ENCODE measurements around the gene METTL3.

METTL3 gene

GRCh38 chr14:21501568-21501967, 9.6 kb downstream of the METTL3 start:
- peaks cover 45% of the 10 kb centered on the region for H3K36me3 ChIP-seq (replicated peaks)
- H3K4me3 ChIP-seq (ENCODE audit: low read depth, low read length): no peak overlapping the region
- no peak for TF ChIP-seq CTCF (IDR thresholded peaks at IDR 0.05; ENCODE audit: low read depth, low read length, missing control alignments)
- no peaks in the 10 kb centered on the region for H3K27me3 ChIP-seq (replicated peaks)
- H3K27ac ChIP-seq: no peak overlapping the region
- DNase-seq: no peak
- in situ Hi-C loops (cut with HindIII; ENCODE audit: low pct_ligation_motif_present, low sequenced_read_pairs): no loop called here

GRCh38 chr14:21498540-21499526, 12.3 kb downstream of the METTL3 start:
- no peak overlapping the region for H3K4me3 ChIP-seq (ENCODE audit: low read depth, low read length)
- peak; percentile 43 for DNase-seq
- H3K36me3 ChIP-seq (replicated peaks): peaks cover 56% of the 10 kb centered on the region
- no peak overlapping the region for H3K27ac ChIP-seq
- H3K27me3 ChIP-seq (replicated peaks): no peaks in the 10 kb centered on the region
- in situ Hi-C loops (cut with HindIII; ENCODE audit: low pct_ligation_motif_present, low sequenced_read_pairs): no loop called here
- peak; percentile 58 for TF ChIP-seq CTCF (IDR thresholded peaks at IDR 0.05; ENCODE audit: low read depth, low read length, missing control alignments)

- H3K27ac ChIP-seq: no peak overlapping the region
- H3K27me3 ChIP-seq (replicated peaks): no peaks in the 10 kb centered on the region
- in situ Hi-C loops (cut with HindIII; ENCODE audit: low pct_ligation_motif_present, low sequenced_read_pairs): no loop called here
- peak; percentile 12 for DNase-seq
- no peak for TF ChIP-seq CTCF (IDR thresholded peaks at IDR 0.05; ENCODE audit: low read depth, low read length, missing control alignments)
- peaks cover 55% of the 10 kb centered on the region for H3K36me3 ChIP-seq (replicated peaks)
- H3K4me3 ChIP-seq (ENCODE audit: low read depth, low read length): no peak overlapping the region
Observed at GRCh38 chr14:21496453-21496852, 14.7 kb downstream of the METTL3 start.

GRCh38 chr14:21494902-21495762, 16.0 kb downstream of the METTL3 start:
- peaks cover 52% of the 10 kb centered on the region for H3K36me3 ChIP-seq (replicated peaks)
- no peak overlapping the region for H3K4me3 ChIP-seq (ENCODE audit: low read depth, low read length)
- in situ Hi-C loops (cut with HindIII; ENCODE audit: low pct_ligation_motif_present, low sequenced_read_pairs): no loop called here
- no peaks in the 10 kb centered on the region for H3K27me3 ChIP-seq (replicated peaks)
- TF ChIP-seq CTCF (IDR thresholded peaks at IDR 0.05; ENCODE audit: low read depth, low read length, missing control alignments): no peak
- H3K27ac ChIP-seq: no peak overlapping the region
- DNase-seq: no peak

- Histone ChIP-seq H3K4me3 (ENCODE audit: low read depth, low read length) (no peak overlapping the region), H3K27ac (peak overlapping the region; percentile 33), H3K36me3 (replicated peaks) (peaks cover 36% of the 10 kb centered on the region), H3K27me3 (replicated peaks) (no peaks in the 10 kb centered on the region)
- in situ Hi-C loops (cut with HindIII; ENCODE audit: low pct_ligation_motif_present, low sequenced_read_pairs): no loop called here
- no peak for TF ChIP-seq CTCF (IDR thresholded peaks at IDR 0.05; ENCODE audit: low read depth, low read length, missing control alignments)
- DNase-seq: peak; percentile 10
Observed at GRCh38 chr14:21486640-21487087, 24.5 kb downstream of the METTL3 start.
